NCI-H446 treated with DMSO at 0.1 percent for 48 hours (cell line): ENCODE measurements around the gene FBXL7.

Experiments used
- DNase-seq: peaks from one replicate; lab custom pipeline; 2025; lab: John Stamatoyannopoulos, UW

Gene FBXL7

GRCh38 chr5:15948190-15948589, 448.2 kb downstream of the FBXL7 start:
- no peak for DNase-seq

GRCh38 chr5:15951126-15951525, 451.1 kb downstream of the FBXL7 start:
- DNase-seq: no peak

DNA sequence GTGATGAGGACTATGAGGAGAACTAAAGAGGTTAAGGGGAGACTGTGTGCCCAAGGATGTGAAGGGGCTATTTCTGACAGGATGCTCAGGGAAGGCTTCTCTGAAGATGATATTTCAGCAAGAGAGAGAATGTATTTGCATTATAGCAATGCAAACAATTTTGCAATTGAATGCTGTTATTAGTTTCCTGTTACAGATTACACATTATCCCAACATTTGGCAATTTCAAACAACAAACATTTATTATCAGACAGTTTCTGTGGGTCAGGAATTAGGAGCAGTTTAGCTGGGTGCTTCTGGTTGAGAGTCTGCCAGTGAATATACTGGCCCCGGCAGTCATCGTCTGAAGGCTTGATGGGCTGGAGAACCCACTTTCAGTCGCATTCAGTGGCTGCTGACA, 451.6 kb downstream of the FBXL7 start:
- DNase-seq: no peak

GRCh38 chr5:15956622-15957021, 456.6 kb downstream of the FBXL7 start:
- no peak for DNase-seq

DNA sequence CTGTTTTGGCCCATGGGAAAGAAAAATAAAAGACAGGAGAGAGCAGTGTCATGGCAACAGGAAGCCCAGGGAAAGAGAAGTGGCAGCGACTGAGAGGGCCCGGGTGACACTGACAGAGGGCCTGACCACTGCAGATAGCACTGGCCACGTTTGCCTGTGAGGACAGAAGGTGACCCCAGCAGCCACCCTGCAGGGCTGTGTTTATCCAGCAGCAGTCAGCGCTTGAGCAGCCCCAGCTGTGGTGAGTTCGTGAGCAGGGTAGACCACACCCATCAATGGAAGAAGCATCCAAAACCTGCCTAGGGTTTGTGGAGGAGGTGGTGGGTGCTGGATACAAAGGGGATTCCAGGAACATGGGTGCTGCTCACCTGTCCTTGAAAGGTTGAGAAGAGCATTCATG, 457.1 kb downstream of the FBXL7 start:
- no peak for DNase-seq

GRCh38 chr5:15959370-15960164, 459.6 kb downstream of the FBXL7 start:
- no peak for DNase-seq

- no peak for DNase-seq
These were observed 466.2 kb downstream of the FBXL7 start for GRCh38 chr5:15966066-15966640.

DNA sequence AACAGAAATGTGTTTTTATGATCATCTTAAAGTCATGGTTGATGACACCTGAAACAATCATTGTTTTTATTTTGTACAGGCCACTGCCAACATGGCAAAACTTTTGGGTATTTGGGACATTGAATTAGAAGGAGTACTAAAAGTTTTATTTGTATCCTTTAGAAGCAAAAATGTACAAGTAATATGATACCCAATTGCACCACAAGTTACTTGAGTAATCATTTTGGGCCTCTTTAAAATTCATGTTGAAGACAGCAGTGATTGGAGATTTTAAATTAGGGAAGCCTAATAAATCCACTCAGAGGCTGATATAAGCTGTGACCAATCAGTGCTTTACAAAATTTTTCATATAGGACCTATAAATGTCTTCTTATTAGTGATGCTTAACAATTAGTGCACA, 466.7 kb downstream of the FBXL7 start:
- DNase-seq: no peak

DNA sequence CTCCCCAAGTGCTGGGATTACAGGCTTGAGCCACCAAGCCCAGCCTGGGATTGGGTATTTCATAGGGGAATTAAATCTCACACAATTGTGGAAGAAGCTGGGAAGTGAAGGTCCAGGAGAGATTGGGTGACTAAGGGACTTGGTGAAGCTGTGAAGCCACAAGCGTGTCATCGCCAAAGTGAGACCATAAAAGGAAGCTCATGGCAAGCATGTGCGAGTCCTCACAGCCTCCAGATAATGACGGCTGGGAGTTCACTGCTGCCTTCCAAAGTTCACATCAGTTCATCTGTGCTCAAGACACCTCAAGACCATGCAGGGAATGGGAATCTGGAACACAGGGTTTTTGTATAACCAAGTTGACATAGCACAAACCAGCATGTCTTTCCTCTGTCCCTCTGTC, 469.0 kb downstream of the FBXL7 start:
- DNase-seq: no peak

DNA sequence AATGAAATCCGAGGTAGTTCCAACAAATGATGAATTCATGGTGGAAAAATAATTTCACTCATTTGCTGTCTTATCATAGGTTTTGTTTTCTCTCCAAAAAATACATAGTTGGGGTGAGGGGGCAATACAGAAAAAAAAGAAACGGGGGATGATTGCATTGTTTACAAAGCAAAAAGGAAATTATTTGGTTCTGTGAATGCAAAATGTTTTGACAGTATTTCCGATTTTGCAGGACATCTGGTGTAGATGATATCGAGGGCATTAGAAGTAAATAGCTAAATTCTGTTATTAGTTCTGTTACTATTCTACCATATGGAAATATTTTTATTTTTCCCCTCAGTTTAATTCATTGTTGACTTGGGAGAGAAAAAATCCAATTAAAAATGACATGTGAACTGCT, 477.9 kb downstream of the FBXL7 start:
- no peak for DNase-seq

DNA sequence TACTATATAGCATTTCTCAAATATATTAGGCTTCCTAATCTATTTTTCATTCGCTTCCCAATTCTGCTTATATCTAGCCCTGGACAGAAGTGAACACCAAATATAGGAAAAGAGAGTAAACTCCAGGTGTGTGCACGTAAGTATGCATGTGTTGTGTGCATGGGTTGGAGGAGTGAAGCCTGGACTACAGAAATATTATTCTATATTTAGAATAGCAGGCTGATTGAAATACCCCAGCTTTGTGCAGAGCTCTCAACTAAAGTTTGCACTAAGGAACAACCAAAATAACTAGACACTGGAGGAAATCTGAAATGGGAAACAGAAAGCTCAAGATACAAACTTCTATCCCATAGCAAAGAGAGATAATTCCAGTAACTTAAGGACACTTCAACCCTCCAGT, 480.9 kb downstream of the FBXL7 start:
- no peak for DNase-seq

GRCh38 chr5:15983392-15983791, 483.4 kb downstream of the FBXL7 start:
- no peak for DNase-seq
